Uterus (tissue), 4 donors: ENCODE measurements around the gene GALNT18. TPM values are rescaled to one million over a fixed set of nuclear protein-coding genes. Genes with fewer than 3 reads are reported as not detected.

ENCODE experiments used
- DNase-seq, 2 donors: peaks; one replicate each; pipeline ENCODE4 v3.0.0-alpha.2; 2019 to 2020
- H3K27ac ChIP-seq, 2 donors: fragments of 200-600 bp; sonication (generic); 1 replicate in 1 of 2; 2 replicates in 1 of 2; pipeline ENCODE4 v1.5.1; 2016 to 2018
- H3K27me3 ChIP-seq, 2 donors: fragments of 200-600 bp; sonication (generic); one replicate each; pipeline ENCODE4 v1.5.1; 2018 to 2019; ENCODE audit warnings: control low read depth in 1 of 2
- H3K36me3 ChIP-seq, 2 donors: fragments of 200-600 bp; sonication (generic); one replicate each; pipeline ENCODE4 v1.5.1; 2019; ENCODE audit warnings: control low read depth in 1 of 2
- H3K4me1 ChIP-seq, 2 donors: fragments of 200-600 bp; sonication (generic); one replicate each; pipeline ENCODE4 v1.5.1; 2018 to 2019; ENCODE audit warnings: control low read depth in 1 of 2
- H3K4me3 ChIP-seq, 2 donors: fragments of 200-600 bp; sonication (generic); 1 replicate in 1 of 2; 2 replicates in 1 of 2; pipeline ENCODE4 v1.5.1; 2018 to 2019; ENCODE audit warnings: mild to moderate bottlenecking in 1 of 2
- H3K9me3 ChIP-seq, 2 donors: fragments of 200-600 bp; sonication (generic); one replicate each; pipeline ENCODE4 v1.5.1; 2019; ENCODE audit warnings: control low read depth in 1 of 2
- CTCF ChIP-seq, 4 experiments: fragments of 200-600 bp in 2 of 4; fragments of 450-650 bp in 2 of 4; sonication (generic) in 2 of 4; IDR thresholded peaks; one replicate each; pipeline ENCODE4 v1.5.1; 2016 to 2019; ENCODE audit warnings: antibody characterized with exemption in 4 of 4, mild to moderate bottlenecking in 2 of 4, moderate library complexity in 1 of 4
- POLR2A ChIP-seq, 2 donors: fragments of 450-650 bp; IDR thresholded peaks; one replicate each; pipeline ENCODE4 v1.6.1; 2016; ENCODE audit warnings: antibody characterized with exemption in 2 of 2, mild to moderate bottlenecking in 1 of 2, moderate library complexity in 1 of 2
- intact Hi-C: fragments of 100-400 bp; cut with DNase I; formaldehyde crosslinking; loops from one replicate; pipeline ENCODE4 v1.15.1; 2023; ENCODE audit warnings: low total_unique reads
- total RNA-seq, 4 donors: library from RNA; depleted of rRNA in 3 of 4; stranded (reverse); fragments of >200 nt in 3 of 4; gene quantifications; one replicate each; pipeline versions ENCODE4 v1.1.0 to v1.2.4, GENCODE V29; 2014 to 2023
- donor health status: DM: yes; HTN: yes; CAD: no.

GALNT18 gene
- total RNA-seq, 4 donors from 2014 or later = 21.4 to 35.1 (median 27.3) TPM

DNA sequence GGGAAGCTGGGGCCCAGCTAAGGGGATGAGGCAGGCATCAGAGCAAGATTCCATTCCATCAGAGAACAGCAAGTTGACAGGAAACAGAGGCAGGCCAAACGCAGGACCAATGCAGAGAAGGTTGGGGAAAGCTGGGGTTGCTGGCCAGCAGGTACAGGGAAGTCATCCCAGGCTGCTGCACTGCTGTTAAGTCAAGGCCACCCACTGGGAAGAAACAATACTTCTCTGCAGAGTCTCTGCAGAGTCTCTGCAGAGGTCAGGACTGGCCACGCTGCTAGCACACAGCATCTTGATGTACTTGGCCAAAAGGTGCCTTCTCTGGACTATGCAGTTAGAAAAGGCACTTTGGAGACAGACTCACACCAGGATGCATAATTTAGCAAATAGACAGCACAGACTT lies 200.3 kb downstream of the GALNT18 start:
- H3K27ac ChIP-seq = no peak overlapping the region
- intact Hi-C loops = no loop called here
- H3K4me3 ChIP-seq = no peak overlapping the region
- no peak for DNase-seq
- H3K4me1 ChIP-seq = no peaks in the 10 kb centered on the region
- no peak for TF ChIP-seq CTCF (IDR thresholded peaks at IDR 0.05)
- TF ChIP-seq POLR2A (IDR thresholded peaks at IDR 0.05) = no peak
- no peaks in the 10 kb centered on the region for H3K27me3 ChIP-seq
- no peaks in the 10 kb centered on the region for H3K36me3 ChIP-seq
- no peaks in the 10 kb centered on the region for H3K9me3 ChIP-seq

GRCh38 chr11:11420899-11421285 lies 200.9 kb downstream of the GALNT18 start:
- TF ChIP-seq CTCF (IDR thresholded peaks at IDR 0.05) (no peak), POLR2A (IDR thresholded peaks at IDR 0.05) (no peak)
- DNase-seq = no peak
- Histone ChIP-seq H3K4me3 (no peak overlapping the region), H3K36me3 (no peaks in the 10 kb centered on the region), H3K27me3 (no peaks in the 10 kb centered on the region), H3K9me3 (no peaks in the 10 kb centered on the region), H3K4me1 (no peaks in the 10 kb centered on the region), H3K27ac (no peak overlapping the region)
- intact Hi-C loops = no loop called here

GRCh38 chr11:11420191-11420898 lies 201.5 kb downstream of the GALNT18 start:
- H3K4me3 ChIP-seq = no peak overlapping the region
- no peaks in the 10 kb centered on the region for H3K27me3 ChIP-seq
- no peaks in the 10 kb centered on the region for H3K36me3 ChIP-seq
- DNase-seq = no peak
- intact Hi-C loops = no loop called here
- no peaks in the 10 kb centered on the region for H3K9me3 ChIP-seq
- TF ChIP-seq POLR2A (IDR thresholded peaks at IDR 0.05) (no peak), CTCF (IDR thresholded peaks at IDR 0.05) (no peak)
- H3K4me1 ChIP-seq = no peaks in the 10 kb centered on the region
- no peak overlapping the region for H3K27ac ChIP-seq

GRCh38 chr11:11419747-11420146 lies 202.1 kb downstream of the GALNT18 start:
- TF ChIP-seq POLR2A (IDR thresholded peaks at IDR 0.05) (no peak), CTCF (IDR thresholded peaks at IDR 0.05) (no peak)
- Histone ChIP-seq H3K27me3 (no peaks in the 10 kb centered on the region), H3K4me3 (no peak overlapping the region), H3K36me3 (no peaks in the 10 kb centered on the region), H3K9me3 (no peaks in the 10 kb centered on the region), H3K4me1 (no peaks in the 10 kb centered on the region), H3K27ac (no peak overlapping the region)
- DNase-seq = no peak
- intact Hi-C loops = no loop called here

DNA sequence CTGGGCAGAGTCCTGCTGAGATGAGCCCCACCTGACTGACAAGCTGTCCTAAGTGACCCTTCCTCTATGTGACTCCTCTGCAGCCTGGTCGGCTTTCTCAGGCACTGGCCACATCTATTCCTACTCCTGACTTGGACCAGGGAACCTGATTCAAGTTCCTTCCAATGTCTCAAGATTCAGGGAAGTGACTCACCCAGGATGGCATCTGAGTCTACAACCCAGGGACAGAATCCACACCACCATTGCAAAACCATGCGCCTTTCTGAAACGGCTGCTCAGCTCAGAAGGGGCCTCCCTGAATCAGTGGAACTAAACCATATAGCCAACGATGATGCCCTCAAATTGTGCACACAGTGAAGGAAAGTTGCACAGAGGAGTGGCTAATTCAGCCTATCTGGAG lies 204.9 kb downstream of the GALNT18 start:
- no peak for DNase-seq
- Histone ChIP-seq H3K9me3 (no peaks in the 10 kb centered on the region), H3K4me1 (no peaks in the 10 kb centered on the region), H3K27me3 (no peaks in the 10 kb centered on the region), H3K36me3 (no peaks in the 10 kb centered on the region), H3K27ac (no peak overlapping the region), H3K4me3 (no peak overlapping the region)
- intact Hi-C loops = no loop called here
- TF ChIP-seq CTCF (IDR thresholded peaks at IDR 0.05) = no peak
- TF ChIP-seq POLR2A (IDR thresholded peaks at IDR 0.05) = no peak
